GM23248 (cell line): Measurements from ENCODE around the gene KNL1. TPM values are rescaled to one million over a fixed set of nuclear protein-coding genes. Genes with fewer than 3 reads are reported as not detected.
A peak's percentile ranks its signal among the peaks of the same experiment; 100 is the strongest.

ENCODE experiments used
- DNase-seq: peaks from one replicate; pipeline ENCODE4 v3.0.0-alpha.2; 2015
- H2AFZ ChIP-seq: fragments of 200-600 bp; sonication (generic); 2 replicates; pipeline ENCODE4 v1.6.1; 2016; ENCODE audit warnings: antibody characterized with exemption
- H3F3A ChIP-seq: fragments of 200-600 bp; sonication (generic); 2 replicates; pipeline ENCODE4 v1.6.1; 2016; ENCODE audit warnings: mild to moderate bottlenecking, antibody characterized with exemption, mixed run types; ENCODE audit not compliant: insufficient read depth
- H3K27ac ChIP-seq: fragments of 200-600 bp; sonication (generic); 2 replicates; pipeline ENCODE4 v1.5.1; 2016; ENCODE audit warnings: mild to moderate bottlenecking
- H3K27me3 ChIP-seq: fragments of 200-600 bp; sonication (generic); replicated peaks from 2 replicates; pipeline ENCODE4 v1.6.1; 2016; ENCODE audit warnings: mild to moderate bottlenecking; ENCODE audit not compliant: insufficient read depth
- H3K36me3 ChIP-seq: fragments of 200-600 bp; sonication (generic); 2 replicates; pipeline ENCODE4 v1.6.1; 2016; ENCODE audit warnings: low read depth, mild to moderate bottlenecking
- H3K4me1 ChIP-seq: fragments of 200-600 bp; sonication (generic); 2 replicates; pipeline ENCODE4 v1.6.1; 2016; ENCODE audit warnings: mild to moderate bottlenecking; ENCODE audit not compliant: insufficient read depth
- H3K4me2 ChIP-seq: fragments of 200-600 bp; sonication (generic); one replicate; pipeline ENCODE4 v1.6.1; 2016; ENCODE audit warnings: mild to moderate bottlenecking; ENCODE audit not compliant: unreplicated experiment
- H3K4me3 ChIP-seq: fragments of 200-600 bp; sonication (generic); 2 replicates; pipeline ENCODE4 v1.5.1; 2016; ENCODE audit warnings: mild to moderate bottlenecking
- H3K79me2 ChIP-seq: fragments of 200-600 bp; sonication (generic); 2 replicates; pipeline ENCODE4 v1.6.1; 2016; ENCODE audit warnings: mild to moderate bottlenecking; ENCODE audit not compliant: insufficient read depth
- H3K9ac ChIP-seq: fragments of 200-600 bp; sonication (generic); 2 replicates; pipeline ENCODE4 v1.6.1; 2016; ENCODE audit warnings: mild to moderate bottlenecking
- H3K9me2 ChIP-seq: fragments of 200-600 bp; sonication (generic); 2 replicates; pipeline ENCODE4 v1.6.1; 2016; ENCODE audit warnings: mixed run types, mild to moderate bottlenecking, moderate library complexity; ENCODE audit not compliant: insufficient read depth
- H3K9me3 ChIP-seq: fragments of 200-600 bp; sonication (generic); one replicate; pipeline ENCODE4 v1.6.1; 2017; ENCODE audit warnings: low read depth
- H4K20me1 ChIP-seq: fragments of 200-600 bp; sonication (generic); 2 replicates; pipeline ENCODE4 v1.6.0; 2016; ENCODE audit not compliant: insufficient read depth
- EZH2 ChIP-seq: fragments of 200-600 bp; sonication (generic); IDR thresholded peaks from 2 replicates; pipeline ENCODE4 v1.6.1; 2018; ENCODE audit warnings: antibody characterized with exemption, mild to moderate bottlenecking; ENCODE audit not compliant: insufficient read depth, poor library complexity, severe bottlenecking
- EZH2phosphoT487 ChIP-seq: fragments of 200-600 bp; sonication (generic); IDR thresholded peaks from 2 replicates; pipeline ENCODE4 v1.6.1; 2018; ENCODE audit warnings: antibody characterized with exemption, moderate library complexity, mild to moderate bottlenecking, low read depth; ENCODE audit not compliant: insufficient read depth
- WGBS, 2 experiments: methylation state at CpG; one replicate each; pipeline ENCODE4 v1.1.6; 2015 to 2017; ENCODE audit warnings: low lambda C conversion rate in 2 of 2, low coverage in 1 of 2; ENCODE audit errors: missing lambda C conversion rate in 2 of 2; 5-methylcytosine and 5-hydroxymethylcytosine counted together
- in situ Hi-C: fragments of 300-500 bp; cut with MboI; formaldehyde crosslinking; loops from 2 replicates; pipeline ENCODE4 v1.15.0; 2020
- polyA plus RNA-seq: library from polyadenylated mRNA; unstranded; fragments of >200 nt; fragmentation: Nextera tagmentation; extraction: Ambion mirVana; gene quantifications from 2 replicates; pipeline ENCODE4 v1.2.1, GENCODE V29; 2016
- total RNA-seq: library from RNA; depleted of rRNA; stranded (reverse); fragments of >200 nt; shearing (Covaris generic); gene quantifications from 2 replicates; pipeline ENCODE4 v1.2.3, GENCODE V29; 2014

KNL1 gene
- total and polyA plus RNA-seq, 2 experiments from 2014 or later = 5.7 to 14.5 TPM

DNA sequence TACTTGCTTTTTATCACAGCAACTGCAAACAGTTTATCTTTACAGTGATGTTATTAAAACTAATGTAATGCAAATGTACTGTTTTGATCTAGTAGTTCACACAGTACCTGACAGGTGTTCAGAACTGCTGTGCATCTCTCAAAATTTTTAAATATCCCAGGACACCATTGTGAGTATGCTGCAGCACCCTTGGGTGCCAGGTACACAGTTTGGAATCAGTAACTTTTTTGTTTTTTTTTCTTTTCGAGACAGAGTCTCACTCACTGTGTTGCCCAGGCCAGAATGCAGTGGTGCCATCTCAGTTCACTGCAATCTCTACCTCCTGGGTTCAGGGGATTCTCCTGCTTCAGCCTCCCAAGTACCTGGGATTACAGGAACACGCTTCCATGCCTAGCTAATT lies 3.0 kb downstream of the KNL1 start:
- WGBS, 2 experiments = 81 to 90% methylated on average over 2 of the region's 2 CpGs
- H2AFZ ChIP-seq = peak overlapping the region; percentile 52
- no peak overlapping the region for H3K4me2 ChIP-seq
- no peak overlapping the region for H3K9ac ChIP-seq
- no peak for DNase-seq
- H3K36me3 ChIP-seq = no peaks in the 10 kb centered on the region
- no peaks in the 10 kb centered on the region for H3K4me1 ChIP-seq
- TF ChIP-seq EZH2 = no peak
- no peak for TF ChIP-seq EZH2phosphoT487
- H3K9me2 ChIP-seq = no peaks in the 10 kb centered on the region
- H3K79me2 ChIP-seq = peaks cover 69% of the 10 kb centered on the region
- in situ Hi-C loops = no loop called here
- H3K4me3 ChIP-seq = no peak overlapping the region
- H3K9me3 ChIP-seq = no peaks in the 10 kb centered on the region
- H3K27ac ChIP-seq = no peak overlapping the region
- no peaks in the 10 kb centered on the region for H3K27me3 ChIP-seq
- H4K20me1 ChIP-seq = no peaks in the 10 kb centered on the region
- H3F3A ChIP-seq = peaks cover 9% of the 10 kb centered on the region

DNA sequence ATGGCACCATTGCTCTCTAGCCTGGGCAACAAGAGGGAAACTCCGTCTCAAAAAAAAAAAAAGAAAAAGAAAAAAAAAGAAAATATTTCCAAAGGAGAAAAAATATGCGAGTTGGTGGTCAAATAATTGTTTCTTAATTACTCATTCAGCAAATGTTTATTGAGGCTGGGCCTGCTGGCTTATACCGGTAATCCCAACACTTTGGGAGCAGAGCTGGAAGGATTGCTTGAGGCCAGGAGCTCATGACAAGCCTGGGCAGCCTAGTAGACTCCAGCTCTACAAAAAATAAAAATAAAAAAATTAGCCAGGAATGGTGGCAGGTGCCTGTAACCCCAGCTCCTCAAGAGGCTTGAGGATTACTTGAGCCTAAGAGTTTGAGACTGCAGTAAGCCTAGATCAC lies 4.1 kb downstream of the KNL1 start:
- no peaks in the 10 kb centered on the region for H3K27me3 ChIP-seq
- no peaks in the 10 kb centered on the region for H3K36me3 ChIP-seq
- no peaks in the 10 kb centered on the region for H3K9me3 ChIP-seq
- H3K4me3 ChIP-seq = no peak overlapping the region
- in situ Hi-C loops = no loop called here
- H3K4me2 ChIP-seq = no peak overlapping the region
- TF ChIP-seq EZH2 = no peak
- no peak for TF ChIP-seq EZH2phosphoT487
- H2AFZ ChIP-seq = peak overlapping the region; percentile 52; the same call in 1 of the 2 replicates
- no peak for DNase-seq
- no peak overlapping the region for H3K9ac ChIP-seq
- H3K4me1 ChIP-seq = no peaks in the 10 kb centered on the region
- H3K9me2 ChIP-seq = no peaks in the 10 kb centered on the region
- H4K20me1 ChIP-seq = no peaks in the 10 kb centered on the region
- peaks cover 9% of the 10 kb centered on the region for H3F3A ChIP-seq
- H3K27ac ChIP-seq = no peak overlapping the region
- WGBS, 2 experiments = 33 to 34% methylated on average over 3 of the region's 3 CpGs
- H3K79me2 ChIP-seq = peaks cover 78% of the 10 kb centered on the region

DNA sequence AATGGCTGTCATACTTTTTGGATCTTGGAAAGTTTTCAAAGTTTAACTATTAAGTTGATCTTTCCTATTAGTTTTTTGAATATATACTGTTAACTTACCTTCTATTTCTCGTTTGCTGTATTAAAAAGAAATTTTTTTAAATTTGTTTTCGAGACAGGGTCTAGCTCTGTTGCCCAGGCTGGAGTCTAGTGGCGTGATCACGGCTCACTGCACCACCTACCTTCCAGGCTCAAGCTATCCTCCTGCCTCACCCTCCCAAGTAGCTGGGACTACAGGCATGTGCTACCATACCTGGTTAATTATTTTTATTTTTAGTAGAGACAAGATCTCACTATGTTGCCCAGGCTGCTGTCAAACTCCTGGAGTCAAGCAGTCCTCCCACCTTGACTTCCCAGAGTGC lies 4.6 kb downstream of the KNL1 start:
- Histone ChIP-seq H3K4me2 (no peak overlapping the region), H3K9ac (no peak overlapping the region), H3K9me3 (no peaks in the 10 kb centered on the region), H3K4me1 (no peaks in the 10 kb centered on the region), H4K20me1 (no peaks in the 10 kb centered on the region), H3K4me3 (no peak overlapping the region), H3K9me2 (no peaks in the 10 kb centered on the region), H3K36me3 (no peaks in the 10 kb centered on the region), H3K27ac (no peak overlapping the region), H3K79me2 (peaks cover 83% of the 10 kb centered on the region), H2AFZ (peak overlapping the region; percentile 52; the same call in 1 of the 2 replicates), H3F3A (peaks cover 9% of the 10 kb centered on the region), H3K27me3 (no peaks in the 10 kb centered on the region)
- no peak for DNase-seq
- in situ Hi-C loops = no loop called here
- TF ChIP-seq EZH2phosphoT487 = no peak
- no peak for TF ChIP-seq EZH2
- WGBS, 2 experiments = 70 to 71% methylated on average over 4 of the region's 4 CpGs

DNA sequence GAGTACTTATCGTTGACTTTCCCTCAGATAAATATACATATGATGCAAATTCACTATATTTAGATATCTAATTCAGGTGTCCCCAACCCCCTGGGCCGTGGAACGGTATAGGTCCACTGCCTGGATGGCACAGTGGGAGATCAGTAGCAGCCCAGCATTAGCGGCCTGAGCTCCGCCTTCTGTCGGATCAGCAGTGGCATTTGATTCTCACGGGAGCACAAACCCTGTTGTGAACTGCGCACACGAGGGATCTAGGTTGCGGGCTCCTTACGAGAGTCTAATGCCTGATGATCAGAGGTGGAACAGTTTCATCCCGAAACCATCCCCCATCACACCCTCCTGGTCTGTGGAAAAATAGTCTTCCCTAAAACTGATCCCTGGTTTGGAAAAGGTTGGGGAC lies 6.9 kb downstream of the KNL1 start:
- Histone ChIP-seq H3K9me3 (no peaks in the 10 kb centered on the region), H3K9ac (no peak overlapping the region), H3K4me3 (no peak overlapping the region), H3K27me3 (no peaks in the 10 kb centered on the region), H3K79me2 (peaks cover 80% of the 10 kb centered on the region), H3K36me3 (no peaks in the 10 kb centered on the region), H4K20me1 (no peaks in the 10 kb centered on the region), H3F3A (no peaks in the 10 kb centered on the region), H3K4me1 (no peaks in the 10 kb centered on the region), H3K27ac (no peak overlapping the region), H3K9me2 (no peaks in the 10 kb centered on the region), H2AFZ (peak overlapping the region; percentile 53; the same call in 1 of the 2 replicates), H3K4me2 (no peak overlapping the region)
- no peak for DNase-seq
- TF ChIP-seq EZH2phosphoT487 = no peak
- TF ChIP-seq EZH2 = no peak
- WGBS, 2 experiments = 92% methylated on average over 12 of the region's 12 CpGs
- in situ Hi-C loops = no loop called here

DNA sequence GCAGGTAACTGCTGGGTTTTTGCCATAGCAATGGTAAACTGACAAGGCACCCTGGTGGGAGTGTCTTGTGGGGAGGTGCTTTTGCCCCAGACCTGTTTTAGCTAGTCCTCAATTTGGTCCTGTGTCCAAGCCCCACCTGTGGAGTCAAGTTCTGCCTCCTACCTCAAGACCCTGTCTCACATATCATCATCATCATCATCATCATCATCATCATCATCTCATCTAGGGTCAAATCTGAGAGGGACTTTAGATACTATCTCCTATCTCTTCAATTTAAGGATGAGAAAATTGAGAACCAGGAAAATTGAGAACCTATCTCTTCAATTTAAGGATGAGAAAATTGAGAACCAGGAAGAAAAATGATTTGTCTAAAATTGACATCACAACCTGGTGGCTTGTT lies 9.9 kb downstream of the KNL1 start:
- Histone ChIP-seq H3K4me1 (no peaks in the 10 kb centered on the region), H2AFZ (peak overlapping the region; percentile 40; the same call in 1 of the 2 replicates), H3K9ac (no peak overlapping the region), H3K27me3 (no peaks in the 10 kb centered on the region), H3K9me3 (no peaks in the 10 kb centered on the region), H3K9me2 (no peaks in the 10 kb centered on the region), H3K79me2 (peaks cover 50% of the 10 kb centered on the region), H3K36me3 (no peaks in the 10 kb centered on the region), H3K4me3 (no peak overlapping the region), H3K4me2 (no peak overlapping the region), H3F3A (no peaks in the 10 kb centered on the region), H3K27ac (no peak overlapping the region), H4K20me1 (no peaks in the 10 kb centered on the region)
- in situ Hi-C loops = no loop called here
- no peak for TF ChIP-seq EZH2phosphoT487
- TF ChIP-seq EZH2 = no peak
- DNase-seq = no peak
